ENCODE measurements around the gene CNOT11. TPM values are rescaled to one million over a fixed set of nuclear protein-coding genes. Genes with fewer than 3 reads are reported as not detected.
A peak's percentile ranks its signal among the peaks of the same experiment; 100 is the strongest.
"Not testable (repeated sequence)": the region's sequence is repeated elsewhere in the genome, so short reads cannot be mapped to it uniquely, and the experiment has no call there.

CNOT11 gene
- total RNA-seq, 1 donor = 51.0 TPM

DNA sequence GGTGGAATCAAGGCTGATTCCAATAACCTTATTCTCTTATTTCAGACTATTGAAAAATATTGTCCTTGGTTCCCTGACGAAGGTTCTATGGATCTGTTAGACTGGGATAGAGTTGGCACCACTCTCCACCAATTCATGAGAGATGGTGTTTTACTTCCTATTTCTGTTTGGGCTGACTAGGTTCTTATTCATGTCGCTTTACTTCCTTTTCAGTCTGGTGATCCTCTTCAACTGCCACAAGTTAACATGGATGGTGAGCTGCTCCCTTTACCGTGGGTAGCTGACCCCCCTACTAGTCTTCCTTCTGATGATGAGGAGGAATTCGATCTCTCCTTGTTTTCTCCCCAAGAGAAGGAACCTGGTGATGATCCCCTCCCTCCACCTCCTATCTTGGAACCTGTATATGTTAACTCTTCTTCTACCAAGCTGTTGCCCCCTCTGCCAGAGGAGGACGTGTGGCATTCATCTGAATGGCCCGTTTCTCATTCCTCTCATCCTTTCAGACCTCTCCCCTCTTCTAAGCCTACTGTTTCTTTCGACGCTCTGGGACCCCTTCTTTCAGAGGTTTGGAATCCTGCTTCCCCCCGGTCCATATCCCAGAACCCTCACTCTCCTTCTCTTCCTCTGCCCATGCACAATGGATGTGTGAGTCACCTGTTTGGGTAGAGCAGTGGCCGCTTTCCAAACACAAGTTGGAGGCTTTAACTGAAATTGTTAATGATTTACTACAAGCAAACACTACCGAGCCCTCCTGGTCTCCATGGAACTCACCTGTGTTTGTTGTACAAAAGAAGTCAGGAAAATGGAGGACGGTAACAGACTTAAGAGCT is 13.5 kb upstream of the CNOT11 start:
- no peak for TF ChIP-seq CTCF (IDR thresholded peaks at IDR 0.05; ENCODE audit: insufficient read depth, low read depth, low read length)
- no peak for DNase-seq (ENCODE audit: low read depth)
- H3K4me3 ChIP-seq (ENCODE audit: low read depth, low read length) = no peak overlapping the region

DNA sequence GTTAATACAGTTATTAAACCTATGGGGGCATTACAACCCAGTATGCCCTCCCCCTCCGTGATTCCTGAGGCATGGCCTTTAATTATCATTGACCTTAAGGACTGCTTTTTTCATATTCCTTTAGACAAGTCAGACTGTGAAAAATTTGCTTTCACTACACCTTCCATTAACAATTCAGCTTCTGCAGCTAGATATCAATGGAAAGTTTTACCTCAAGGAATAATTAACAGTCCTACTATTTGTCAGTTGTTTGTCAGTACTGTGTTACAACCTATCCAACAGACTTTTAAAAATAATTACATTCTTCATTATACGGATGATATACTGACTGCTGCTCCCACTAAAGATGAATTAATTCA is 12.9 kb upstream of the CNOT11 start:
- not testable (repeated sequence) for DNase-seq (ENCODE audit: low read depth); H3K4me3 ChIP-seq (ENCODE audit: low read depth, low read length)

- peak; percentile 59 for TF ChIP-seq CTCF (IDR thresholded peaks at IDR 0.05; ENCODE audit: insufficient read depth, low read depth, low read length)
- not testable (repeated sequence) for H3K4me3 ChIP-seq (ENCODE audit: low read depth, low read length)
- peak; percentile 19 for DNase-seq (ENCODE audit: low read depth)
Measured at GRCh38 chr2:101240694-101241093, 12.0 kb upstream of the CNOT11 start.

- DNase-seq (ENCODE audit: low read depth) = no peak
- no peak overlapping the region for H3K4me3 ChIP-seq (ENCODE audit: low read depth, low read length)
- no peak for TF ChIP-seq CTCF (IDR thresholded peaks at IDR 0.05; ENCODE audit: insufficient read depth, low read depth, low read length)
Measured at GRCh38 chr2:101241158-101241557, 11.5 kb upstream of the CNOT11 start.

GRCh38 chr2:101244373-101244772 is 8.3 kb upstream of the CNOT11 start:
- not testable (repeated sequence) for H3K4me3 ChIP-seq (ENCODE audit: low read depth, low read length)

GRCh38 chr2:101244899-101245298 is 7.8 kb upstream of the CNOT11 start:
- not testable (repeated sequence) for H3K4me3 ChIP-seq (ENCODE audit: low read depth, low read length); DNase-seq (ENCODE audit: low read depth)

More at GRCh38 chr2:101244373-101244772, 8.3 kb upstream of the CNOT11 start:
- DNase-seq (ENCODE audit: low read depth) = not testable (repeated sequence)

DNA sequence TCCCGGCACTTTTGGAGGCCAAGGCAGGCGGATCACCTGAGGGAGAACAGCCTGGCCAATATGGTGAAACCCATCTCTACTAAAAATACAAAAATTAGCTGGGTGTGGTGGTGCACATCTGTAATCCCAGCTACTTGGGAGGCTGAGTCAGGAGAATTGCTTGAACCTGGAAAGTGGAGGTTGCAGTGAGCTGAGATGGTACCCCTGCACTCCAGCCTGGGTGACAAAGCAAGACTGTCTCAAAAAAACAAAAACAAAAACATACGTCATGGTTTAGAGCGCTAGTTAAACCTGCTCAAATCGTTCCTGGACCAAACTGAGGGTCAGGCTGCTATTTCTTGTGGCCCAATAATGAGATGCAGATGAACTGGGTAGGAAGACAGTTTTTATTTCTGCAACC is 7.2 kb upstream of the CNOT11 start:
- not testable (repeated sequence) for H3K4me3 ChIP-seq (ENCODE audit: low read depth, low read length); DNase-seq (ENCODE audit: low read depth)

GRCh38 chr2:101248756-101249155 is 3.9 kb upstream of the CNOT11 start:
- DNase-seq (ENCODE audit: low read depth); H3K4me3 ChIP-seq (ENCODE audit: low read depth, low read length): not testable (repeated sequence)

DNA sequence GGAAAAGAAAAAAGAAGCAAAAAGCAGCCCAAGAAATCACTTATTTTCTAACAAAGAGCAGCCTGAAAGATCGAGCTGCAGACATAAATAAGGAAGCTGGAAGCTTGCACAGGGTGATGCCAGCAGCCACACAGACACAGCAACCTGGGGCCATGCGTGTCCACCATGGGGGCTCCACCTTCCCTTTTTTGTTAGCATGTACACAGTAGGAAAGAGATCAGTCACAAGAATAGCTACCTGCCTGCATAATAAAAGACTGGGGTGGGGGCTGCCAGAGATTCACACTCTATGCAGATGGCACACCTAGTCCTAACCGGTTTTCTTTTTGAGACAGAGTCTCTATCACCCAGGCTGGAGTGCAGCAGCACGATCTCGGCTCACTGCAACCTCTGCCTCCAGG is 2.9 kb upstream of the CNOT11 start:
- no peak overlapping the region for H3K4me3 ChIP-seq (ENCODE audit: low read depth, low read length)
- no peak for DNase-seq (ENCODE audit: low read depth)
- TF ChIP-seq CTCF (IDR thresholded peaks at IDR 0.05; ENCODE audit: insufficient read depth, low read depth, low read length) = no peak

GRCh38 chr2:101251246-101251781 is 1.4 kb upstream of the CNOT11 start:
- DNase-seq (ENCODE audit: low read depth); H3K4me3 ChIP-seq (ENCODE audit: low read depth, low read length): not testable (repeated sequence)

Measured in fibroblast of villous mesenchyme (primary cell).